ENCODE results near the gene GPSM1.

GPSM1 gene

GRCh38 chr9:136370687-136371532 lies 43.6 kb downstream of the GPSM1 start:
- H3K9me3 ChIP-seq (ENCODE audit: insufficient read depth, low read depth, low read length): no peaks in the 10 kb centered on the region
- no peak overlapping the region for H3K9ac ChIP-seq (ENCODE audit: low read depth, low read length, poor library complexity, severe bottlenecking)
- no peaks in the 10 kb centered on the region for H3K27me3 ChIP-seq (ENCODE audit: insufficient read depth, low read length, poor library complexity, severe bottlenecking)
- TF ChIP-seq CTCF (conservative IDR thresholded peaks at IDR 0.05; ENCODE audit: low read length) (no peak), EZH2phosphoT487 (IDR thresholded peaks at IDR 0.05; ENCODE audit: borderline replicate concordance) (no peak)
- H3F3A ChIP-seq (ENCODE audit: low read depth): no peaks in the 10 kb centered on the region
- H3K4me3 ChIP-seq (ENCODE audit: low read length, poor library complexity, severe bottlenecking): no peak overlapping the region
- no peaks in the 10 kb centered on the region for H3K36me3 ChIP-seq (ENCODE audit: insufficient read depth, low read length)
- H4K20me1 ChIP-seq (ENCODE audit: insufficient read depth, low read length, poor library complexity, severe bottlenecking): no peaks in the 10 kb centered on the region
- no peak overlapping the region for H2AFZ ChIP-seq (ENCODE audit: low read length)
- H3K4me2 ChIP-seq (ENCODE audit: low read depth, low read length, poor library complexity, severe bottlenecking): no peak overlapping the region
- H3K4me1 ChIP-seq (ENCODE audit: insufficient read depth, low read length, poor library complexity, severe bottlenecking): no peaks in the 10 kb centered on the region
- no peaks in the 10 kb centered on the region for H3K9me2 ChIP-seq (replicated peaks; ENCODE audit: low read depth, low read length)
- no peaks in the 10 kb centered on the region for H3K79me2 ChIP-seq (ENCODE audit: insufficient read depth, low read length)

- no peaks in the 10 kb centered on the region for H3F3A ChIP-seq (ENCODE audit: low read depth)
- no peaks in the 10 kb centered on the region for H3K9me2 ChIP-seq (replicated peaks; ENCODE audit: low read depth, low read length)
- no peaks in the 10 kb centered on the region for H3K27me3 ChIP-seq (ENCODE audit: insufficient read depth, low read length, poor library complexity, severe bottlenecking)
- H2AFZ ChIP-seq (ENCODE audit: low read length): no peak overlapping the region
- no peaks in the 10 kb centered on the region for H3K36me3 ChIP-seq (ENCODE audit: insufficient read depth, low read length)
- TF ChIP-seq EZH2phosphoT487 (IDR thresholded peaks at IDR 0.05; ENCODE audit: borderline replicate concordance): no peak
- no peak for TF ChIP-seq CTCF (conservative IDR thresholded peaks at IDR 0.05; ENCODE audit: low read length)
- H3K9ac ChIP-seq (ENCODE audit: low read depth, low read length, poor library complexity, severe bottlenecking): no peak overlapping the region
- H3K4me2 ChIP-seq (ENCODE audit: low read depth, low read length, poor library complexity, severe bottlenecking): no peak overlapping the region
- no peaks in the 10 kb centered on the region for H3K79me2 ChIP-seq (ENCODE audit: insufficient read depth, low read length)
- H3K4me3 ChIP-seq (ENCODE audit: low read length, poor library complexity, severe bottlenecking): no peak overlapping the region
- no peaks in the 10 kb centered on the region for H4K20me1 ChIP-seq (ENCODE audit: insufficient read depth, low read length, poor library complexity, severe bottlenecking)
- no peaks in the 10 kb centered on the region for H3K9me3 ChIP-seq (ENCODE audit: insufficient read depth, low read depth, low read length)
- no peaks in the 10 kb centered on the region for H3K4me1 ChIP-seq (ENCODE audit: insufficient read depth, low read length, poor library complexity, severe bottlenecking)
Observed at GRCh38 chr9:136371533-136371880, 44.2 kb downstream of the GPSM1 start.

- H3K9me2 ChIP-seq (replicated peaks; ENCODE audit: low read depth, low read length): no peaks in the 10 kb centered on the region
- H3K9ac ChIP-seq (ENCODE audit: low read depth, low read length, poor library complexity, severe bottlenecking): no peak overlapping the region
- no peaks in the 10 kb centered on the region for H3K79me2 ChIP-seq (ENCODE audit: insufficient read depth, low read length)
- no peaks in the 10 kb centered on the region for H3K27me3 ChIP-seq (ENCODE audit: insufficient read depth, low read length, poor library complexity, severe bottlenecking)
- no peak overlapping the region for H2AFZ ChIP-seq (ENCODE audit: low read length)
- no peaks in the 10 kb centered on the region for H3K36me3 ChIP-seq (ENCODE audit: insufficient read depth, low read length)
- TF ChIP-seq EZH2phosphoT487 (IDR thresholded peaks at IDR 0.05; ENCODE audit: borderline replicate concordance): no peak
- TF ChIP-seq CTCF (conservative IDR thresholded peaks at IDR 0.05; ENCODE audit: low read length): no peak
- no peak overlapping the region for H3K4me3 ChIP-seq (ENCODE audit: low read length, poor library complexity, severe bottlenecking)
- H3K9me3 ChIP-seq (ENCODE audit: insufficient read depth, low read depth, low read length): no peaks in the 10 kb centered on the region
- no peaks in the 10 kb centered on the region for H3K4me1 ChIP-seq (ENCODE audit: insufficient read depth, low read length, poor library complexity, severe bottlenecking)
- H4K20me1 ChIP-seq (ENCODE audit: insufficient read depth, low read length, poor library complexity, severe bottlenecking): no peaks in the 10 kb centered on the region
- H3F3A ChIP-seq (ENCODE audit: low read depth): no peaks in the 10 kb centered on the region
- H3K4me2 ChIP-seq (ENCODE audit: low read depth, low read length, poor library complexity, severe bottlenecking): no peak overlapping the region
Observed at GRCh38 chr9:136372006-136372405, 44.7 kb downstream of the GPSM1 start.
